Measurements from ENCODE around the gene TRPM3. TPM values are rescaled to one million over a fixed set of nuclear protein-coding genes. Genes with fewer than 3 reads are reported as not detected.

TRPM3 gene
- total and polyA plus RNA-seq, 2 of the 8 experiments (the other 6 are each of a cell fraction or from before 2014, with no cell fraction given): 2.4 to 10.9 TPM

DNA sequence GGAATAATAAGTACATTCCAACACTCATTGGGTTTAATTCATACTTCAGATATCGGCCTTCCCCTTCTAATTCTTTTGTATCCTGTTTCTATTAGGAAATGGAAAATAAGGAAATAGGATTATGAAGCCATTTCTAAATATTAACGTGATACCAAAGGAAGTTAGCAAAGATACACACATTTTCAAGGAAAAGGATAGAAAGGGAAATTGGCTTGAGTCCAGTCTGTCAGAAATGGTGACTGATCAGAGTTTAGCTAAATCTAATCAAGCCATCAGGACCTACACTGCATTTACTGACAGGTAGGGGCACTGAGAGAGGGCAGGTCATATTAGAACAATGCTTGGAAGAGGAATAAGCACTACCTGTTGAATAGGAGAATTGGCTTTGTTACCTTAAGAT lies 3.1 kb downstream of the TRPM3 start:
- Histone ChIP-seq H4K20me1 (replicated peaks in 1 of 2; ENCODE audit: control insufficient read depth in 1 of 2, insufficient read depth in 2 of 2, low read length in 2 of 2) (no peaks in the 10 kb centered on the region), H2BK20ac (ENCODE audit: low read length) (no peak overlapping the region), H3K79me2 (ENCODE audit: control insufficient read depth in 1 of 2, insufficient read depth in 2 of 2, low read length in 2 of 2) (peaks cover 0 to 67% of the 10 kb centered on the region in 2 experiments; a peak in 3 of 4 replicates), H3K79me1 (ENCODE audit: low read depth, low read length) (no peaks in the 10 kb centered on the region), H4K8ac (ENCODE audit: extremely low read depth, insufficient read depth, low read length) (no peak overlapping the region), H2BK12ac (ENCODE audit: low read depth, low read length) (no peak overlapping the region), H3K56ac (replicated peaks; ENCODE audit: insufficient read length, low read depth, low read length) (no peak overlapping the region), H2AFZ (ENCODE audit: low read length) (no peak overlapping the region), H3K9me3 (ENCODE audit: insufficient read depth in 2 of 2, low read depth in 1 of 2, low read length in 1 of 2) (no peaks in the 10 kb centered on the region), H4K5ac (ENCODE audit: insufficient read length, low read depth, low read length) (peak overlapping the region; percentile 31), H2BK5ac (ENCODE audit: low read depth, low read length) (no peak overlapping the region), H2BK120ac (replicated peaks; ENCODE audit: low read depth, low read length) (no peak overlapping the region), H3K4me1 (replicated peaks in 1 of 4; ENCODE audit: control insufficient read depth in 3 of 4, insufficient read depth in 4 of 4, low read length in 3 of 4) (peaks cover 0 to 25% (median 10%) of the 10 kb centered on the region in 4 experiments), H3K23me2 (ENCODE audit: low read depth, low read length) (peaks cover 11% of the 10 kb centered on the region; the same call in 1 of the 2 replicates), H3K27me3 (replicated peaks in 1 of 4; ENCODE audit: control insufficient read depth in 3 of 4, extremely low read depth in 1 of 4, insufficient read depth in 3 of 4, low read length in 3 of 4) (no peaks in the 10 kb centered on the region), H3K14ac (ENCODE audit: insufficient read length) (no peak overlapping the region), H3K23ac (ENCODE audit: insufficient read length) (no peak overlapping the region), H3K9ac (replicated peaks in 1 of 4; ENCODE audit: extremely low read depth in 1 of 4, low read depth in 3 of 4, low read length in 3 of 4) (no peak overlapping the region), H4K91ac (replicated peaks; ENCODE audit: insufficient read length, low read length) (no peak overlapping the region), H3K4ac (replicated peaks; ENCODE audit: insufficient read length, low read depth, low read length) (no peak overlapping the region), H3K27ac (ENCODE audit: low read depth, low read length) (no peak overlapping the region), H2AK5ac (ENCODE audit: low read depth, low read length) (no peak overlapping the region), H3K4me2 (ENCODE audit: insufficient read depth in 1 of 2, low read depth in 2 of 2, low read length in 2 of 2) (peak overlapping the region; percentile 15 to 75; a peak in 3 of 4 replicates), H3K4me3 (ENCODE audit: extremely low read depth in 1 of 4, insufficient read depth in 2 of 4, low read depth in 3 of 4, low read length in 4 of 4) (peak overlapping the region in 1 of 4 experiments; percentile 76; a peak in 1 of 8 replicates), H3K18ac (ENCODE audit: extremely low read depth, low read length) (no peak overlapping the region; the same call in 1 of the 2 replicates), H2BK15ac (ENCODE audit: low read length) (no peak overlapping the region), H3K36me3 (ENCODE audit: control insufficient read depth in 2 of 4, insufficient read depth in 4 of 4, low read length in 3 of 4) (no peaks in the 10 kb centered on the region)
- FAIRE-seq (no peak), DNase-seq (ENCODE audit: low read depth in 1 of 2, low spot score in 2 of 2) (no peak)
- ChIA-PET POLR2A (ENCODE audit: partially characterized antibody) (no interaction called here), CTCF (ENCODE audit: partially characterized antibody) (no interaction called here)
- WGBS, 2 experiments (ENCODE audit: extremely low coverage in 1 of 2, insufficient coverage in 1 of 2, insufficient read length in 1 of 2, insufficient replicate concordance in 2 of 2, low coverage in 1 of 2, low lambda C conversion rate in 2 of 2, missing lambda C conversion rate in 1 of 2): 79% methylated on average over 2 of the region's 2 CpGs; no CpG with 5 or more reads in 1 of the 2 experiments
- TF ChIP-seq GABPA (IDR thresholded peaks at IDR 0.05; ENCODE audit: borderline replicate concordance, insufficient read depth, low read length): no peak
- TF ChIP-seq ASH2L (IDR thresholded peaks at IDR 0.05; ENCODE audit: low read length): no peak
- TF ChIP-seq POLR2AphosphoS5 (IDR thresholded peaks at IDR 0.05; ENCODE audit: low read depth, low read length): no peak
- TF ChIP-seq, protein P1, sequence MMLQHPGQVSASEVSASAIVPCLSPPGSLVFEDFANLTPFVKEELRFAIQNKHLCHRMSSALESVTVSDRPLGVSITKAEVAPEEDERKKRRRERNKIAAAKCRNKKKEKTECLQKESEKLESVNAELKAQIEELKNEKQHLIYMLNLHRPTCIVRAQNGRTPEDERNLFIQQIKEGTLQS (IDR thresholded peaks at IDR 0.05; ENCODE audit: insufficient read depth, low read depth, low read length): no peak
- TF ChIP-seq NRF1 (IDR thresholded peaks at IDR 0.05; ENCODE audit: low read depth, low read length): no peak
- TF ChIP-seq, protein P2, sequence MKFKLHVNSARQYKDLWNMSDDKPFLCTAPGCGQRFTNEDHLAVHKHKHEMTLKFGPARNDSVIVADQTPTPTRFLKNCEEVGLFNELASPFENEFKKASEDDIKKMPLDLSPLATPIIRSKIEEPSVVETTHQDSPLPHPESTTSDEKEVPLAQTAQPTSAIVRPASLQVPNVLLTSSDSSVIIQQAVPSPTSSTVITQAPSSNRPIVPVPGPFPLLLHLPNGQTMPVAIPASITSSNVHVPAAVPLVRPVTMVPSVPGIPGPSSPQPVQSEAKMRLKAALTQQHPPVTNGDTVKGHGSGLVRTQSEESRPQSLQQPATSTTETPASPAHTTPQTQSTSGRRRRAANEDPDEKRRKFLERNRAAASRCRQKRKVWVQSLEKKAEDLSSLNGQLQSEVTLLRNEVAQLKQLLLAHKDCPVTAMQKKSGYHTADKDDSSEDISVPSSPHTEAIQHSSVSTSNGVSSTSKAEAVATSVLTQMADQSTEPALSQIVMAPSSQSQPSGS (IDR thresholded peaks at IDR 0.05; ENCODE audit: low read length): no peak
- no peak for TF ChIP-seq RFX5 (IDR thresholded peaks at IDR 0.05; ENCODE audit: borderline replicate concordance, low read depth, low read length)
- no peak for TF ChIP-seq EGR1 (IDR thresholded peaks at IDR 0.05; ENCODE audit: borderline replicate concordance, low read depth, low read length)

All from H1 (cell line).